Thoracic aorta (tissue), 2 donors: Measurements from ENCODE around the gene ADGRL3. TPM values are rescaled to one million over a fixed set of nuclear protein-coding genes. Genes with fewer than 3 reads are reported as not detected.

ENCODE experiments used
- ATAC-seq: fragments of 150-250 bp; one replicate; pipeline ENCODE4 v1.8.0; 2017; ENCODE audit warnings: low read depth; ENCODE audit not compliant: insufficient number of reproducible peaks, low FRiP score
- DNase-seq: peaks from one replicate; pipeline ENCODE4 v3.0.0-alpha.2; 2020; ENCODE audit warnings: low spot score
- H3K27ac ChIP-seq, 2 donors: fragments of 200-600 bp; sonication (generic); 1 replicate in 1 of 2; 2 replicates in 1 of 2; pipeline ENCODE4 v1.5.1; 2016; ENCODE audit warnings: mild to moderate bottlenecking in 2 of 2, moderate library complexity in 2 of 2
- H3K27me3 ChIP-seq: fragments of 200-600 bp; sonication (generic); replicated peaks from 2 replicates; pipeline ENCODE4 v1.6.0; 2016; ENCODE audit warnings: mild to moderate bottlenecking; ENCODE audit not compliant: insufficient read depth
- H3K36me3 ChIP-seq: fragments of 200-600 bp; sonication (generic); one replicate; pipeline ENCODE4 v1.5.1; 2016
- H3K4me1 ChIP-seq, 2 donors: fragments of 200-600 bp; sonication (generic); 1 replicate in 1 of 2; 2 replicates in 1 of 2; pipeline versions ENCODE4 v1.5.1 to v1.6.0; 2016; ENCODE audit warnings: low read depth in 2 of 2, mild to moderate bottlenecking in 1 of 2; ENCODE audit not compliant: control insufficient read depth in 1 of 2
- H3K4me3 ChIP-seq: fragments of 200-600 bp; sonication (generic); 2 replicates; pipeline ENCODE4 v1.5.1; 2016; ENCODE audit warnings: mild to moderate bottlenecking
- H3K9me3 ChIP-seq: fragments of 200-600 bp; sonication (generic); 2 replicates; pipeline ENCODE4 v1.5.1; 2016
- total RNA-seq, 2 donors: library from RNA; depleted of rRNA; stranded (reverse); fragments of >200 nt; gene quantifications; one replicate each; pipeline versions ENCODE4 v1.1.0 to v1.2.3, GENCODE V29; 2016
- TF ChIP-seq, protein P1 (sequence below): fragments of 200-600 bp; sonication (generic); IDR thresholded peaks from one replicate; pipeline ENCODE4 v1.5.1; 2019; ENCODE audit warnings: antibody characterized with exemption

The ADGRL3 gene
- total RNA-seq, 2 donors from 2014 or later: 17.5 to 18.1 TPM

GRCh38 chr4:61400439-61401038 is 200.4 kb downstream of the ADGRL3 start:
- Histone ChIP-seq H3K9me3 (no peaks in the 10 kb centered on the region), H3K4me3 (no peak overlapping the region), H3K27ac (no peak overlapping the region), H3K27me3 (no peaks in the 10 kb centered on the region), H3K4me1 (no peaks in the 10 kb centered on the region), H3K36me3 (no peaks in the 10 kb centered on the region)
- no peak for ATAC-seq
- no peak for DNase-seq
- TF ChIP-seq, protein P1, sequence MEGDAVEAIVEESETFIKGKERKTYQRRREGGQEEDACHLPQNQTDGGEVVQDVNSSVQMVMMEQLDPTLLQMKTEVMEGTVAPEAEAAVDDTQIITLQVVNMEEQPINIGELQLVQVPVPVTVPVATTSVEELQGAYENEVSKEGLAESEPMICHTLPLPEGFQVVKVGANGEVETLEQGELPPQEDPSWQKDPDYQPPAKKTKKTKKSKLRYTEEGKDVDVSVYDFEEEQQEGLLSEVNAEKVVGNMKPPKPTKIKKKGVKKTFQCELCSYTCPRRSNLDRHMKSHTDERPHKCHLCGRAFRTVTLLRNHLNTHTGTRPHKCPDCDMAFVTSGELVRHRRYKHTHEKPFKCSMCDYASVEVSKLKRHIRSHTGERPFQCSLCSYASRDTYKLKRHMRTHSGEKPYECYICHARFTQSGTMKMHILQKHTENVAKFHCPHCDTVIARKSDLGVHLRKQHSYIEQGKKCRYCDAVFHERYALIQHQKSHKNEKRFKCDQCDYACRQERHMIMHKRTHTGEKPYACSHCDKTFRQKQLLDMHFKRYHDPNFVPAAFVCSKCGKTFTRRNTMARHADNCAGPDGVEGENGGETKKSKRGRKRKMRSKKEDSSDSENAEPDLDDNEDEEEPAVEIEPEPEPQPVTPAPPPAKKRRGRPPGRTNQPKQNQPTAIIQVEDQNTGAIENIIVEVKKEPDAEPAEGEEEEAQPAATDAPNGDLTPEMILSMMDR: no peak

DNA sequence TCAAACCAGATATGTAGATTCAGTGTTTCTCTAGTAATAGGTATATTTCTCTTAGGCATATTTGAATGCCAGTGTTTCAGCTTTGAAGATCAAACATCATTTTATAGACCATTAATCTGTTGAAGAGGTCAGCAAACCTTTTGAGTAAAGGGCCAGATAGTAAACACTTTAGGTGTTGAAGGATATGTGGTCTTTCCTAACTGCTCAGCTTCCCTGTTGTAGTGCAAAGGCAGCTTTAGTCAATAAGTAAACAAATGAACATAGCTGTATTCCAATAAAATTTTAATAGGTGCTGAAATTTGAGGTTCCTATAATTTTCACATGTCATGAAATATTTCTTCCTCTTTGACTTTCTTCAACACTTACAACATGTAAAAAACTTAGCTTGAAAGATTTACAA is 201.6 kb downstream of the ADGRL3 start:
- H3K27ac ChIP-seq: no peak overlapping the region
- H3K4me3 ChIP-seq: no peak overlapping the region
- DNase-seq (no peak), ATAC-seq (no peak)
- no peaks in the 10 kb centered on the region for H3K9me3 ChIP-seq
- H3K27me3 ChIP-seq: no peaks in the 10 kb centered on the region
- H3K4me1 ChIP-seq: no peaks in the 10 kb centered on the region
- TF ChIP-seq, protein P1: no peak
- H3K36me3 ChIP-seq: no peaks in the 10 kb centered on the region

DNA sequence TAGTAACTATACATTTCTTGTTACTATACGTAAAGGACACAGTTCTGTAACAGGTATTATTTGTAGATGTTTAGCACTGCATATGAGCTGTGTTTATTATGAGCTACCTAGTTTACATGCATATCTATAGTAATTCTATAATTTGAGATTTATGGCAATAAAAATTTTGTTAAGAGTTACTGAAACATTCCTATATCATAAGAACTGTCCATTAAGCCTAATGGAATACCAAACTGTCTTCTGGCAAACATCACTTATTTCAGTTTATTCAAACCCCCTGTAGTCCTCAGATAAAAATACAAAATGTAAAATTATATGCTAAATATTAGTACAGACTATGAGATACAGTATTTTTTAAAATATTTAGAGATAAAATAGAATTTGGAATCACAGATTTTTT is 205.2 kb downstream of the ADGRL3 start:
- TF ChIP-seq, protein P1: no peak
- no peak overlapping the region for H3K4me3 ChIP-seq
- H3K9me3 ChIP-seq: no peaks in the 10 kb centered on the region
- no peaks in the 10 kb centered on the region for H3K27me3 ChIP-seq
- H3K27ac ChIP-seq: no peak overlapping the region
- ATAC-seq: no peak
- no peak for DNase-seq
- H3K4me1 ChIP-seq: no peaks in the 10 kb centered on the region
- no peaks in the 10 kb centered on the region for H3K36me3 ChIP-seq

DNA sequence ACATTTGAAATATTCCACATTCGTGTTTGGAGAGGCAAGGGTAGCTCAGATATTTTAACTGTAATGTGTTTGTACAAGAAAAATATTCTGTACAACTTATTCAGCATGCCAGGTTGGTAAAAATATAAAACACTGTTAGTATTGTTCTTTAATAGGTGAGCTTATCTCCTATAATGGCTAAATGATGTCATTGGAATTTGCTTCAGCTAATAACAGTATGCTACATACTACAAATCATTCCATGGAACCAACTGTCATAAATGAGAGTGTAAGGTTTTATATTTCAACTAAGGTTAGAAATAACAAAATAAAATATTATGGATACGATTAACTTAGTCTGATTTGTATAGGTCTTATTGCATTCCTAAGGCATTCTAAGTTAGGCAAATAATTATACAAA is 206.6 kb downstream of the ADGRL3 start:
- Histone ChIP-seq H3K27me3 (no peaks in the 10 kb centered on the region), H3K4me3 (no peak overlapping the region), H3K4me1 (no peaks in the 10 kb centered on the region), H3K36me3 (no peaks in the 10 kb centered on the region), H3K9me3 (no peaks in the 10 kb centered on the region), H3K27ac (no peak overlapping the region)
- TF ChIP-seq, protein P1: no peak
- DNase-seq: no peak
- ATAC-seq: no peak

DNA sequence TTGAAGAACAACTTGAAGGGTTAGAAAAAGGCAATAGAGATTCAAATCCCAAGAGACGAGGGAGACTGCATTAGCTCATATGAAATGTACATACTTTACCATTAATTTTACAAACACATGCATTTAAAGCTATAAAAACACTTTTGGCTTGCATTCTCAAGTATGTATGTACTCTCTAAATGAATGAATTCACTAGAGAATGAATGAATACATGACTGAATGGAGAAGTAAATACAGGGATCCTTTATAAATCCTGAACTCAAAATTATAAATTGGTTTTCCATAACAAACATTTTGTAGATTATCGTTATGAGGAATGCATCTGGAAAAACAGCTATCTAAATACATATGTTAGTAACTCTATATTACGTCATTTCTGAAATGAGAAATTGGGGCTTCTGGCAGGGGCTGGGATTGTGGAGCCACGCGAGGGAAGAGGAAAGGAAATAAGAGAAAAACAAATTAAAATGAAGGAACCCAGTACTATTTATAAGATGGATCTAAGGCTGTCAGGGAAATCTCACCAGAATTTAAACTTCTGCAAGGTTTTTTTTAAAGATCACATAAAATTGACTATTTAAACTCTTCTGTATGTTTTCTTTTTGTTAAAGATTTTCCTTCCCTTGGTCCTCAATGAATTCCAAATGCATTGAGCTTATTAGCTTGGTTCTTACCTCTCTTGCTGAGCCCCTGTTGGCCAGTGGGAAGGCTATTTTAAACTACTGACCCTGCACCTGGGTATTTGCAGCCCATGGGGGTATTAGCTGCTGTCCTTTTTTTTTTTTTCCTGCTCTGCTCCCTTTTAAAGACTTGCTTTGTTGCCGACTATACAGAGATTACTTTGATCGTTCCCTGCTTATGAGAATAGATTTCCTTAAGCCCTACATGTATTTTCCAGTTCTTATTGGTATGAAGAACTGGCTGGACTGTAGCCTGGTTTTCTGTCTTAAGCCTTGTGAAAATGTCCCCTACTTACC is 207.8 kb downstream of the ADGRL3 start:
- no peaks in the 10 kb centered on the region for H3K27me3 ChIP-seq
- DNase-seq: no peak
- H3K27ac ChIP-seq: no peak overlapping the region
- H3K9me3 ChIP-seq: no peaks in the 10 kb centered on the region
- no peaks in the 10 kb centered on the region for H3K4me1 ChIP-seq
- TF ChIP-seq, protein P1: no peak
- no peak for ATAC-seq
- H3K36me3 ChIP-seq: no peaks in the 10 kb centered on the region
- no peak overlapping the region for H3K4me3 ChIP-seq
